PC-3 (cell line): ENCODE measurements around the gene GDPD3. TPM values are rescaled to one million over a fixed set of nuclear protein-coding genes. Genes with fewer than 3 reads are reported as not detected.

Experiments used
- ATAC-seq: fragments of 200-7000 bp; cut with Tn5 transposase; 2 replicates; pipeline ENCODE4 v1.9.1; 2020; ENCODE audit warnings: mild to moderate bottlenecking, moderate library complexity
- BruUV-seq: library from RNA; stranded (reverse); fragments of 400-500 nt; replicated peaks from 2 replicates; lab custom pipeline; 2021; lab: Mats Ljungman, UMichigan
- CTCF ChIA-PET: fragments of 300-600 bp; sonication (Branson Sonifier 250); formaldehyde crosslinking; loops from one replicate; lab custom pipeline; 2022; ENCODE audit warnings: antibody characterized with exemption; lab: Charles Lee
- POLR2A ChIA-PET: fragments of 300-600 bp; sonication (Branson Sonifier 250); formaldehyde crosslinking; loops from one replicate; lab custom pipeline; 2022; ENCODE audit warnings: antibody characterized with exemption; ENCODE audit not compliant: unreplicated experiment; lab: Charles Lee
- DNase-seq: peaks from one replicate; pipeline ENCODE4 v3.0.0-alpha.2; 2015
- H2AFZ ChIP-seq: fragments of 300-600 bp; sonication (generic); 2 replicates; pipeline ENCODE4 v1.6.0; 2016; ENCODE audit warnings: antibody characterized with exemption, low read length
- H3F3A ChIP-seq: fragments of 300-600 bp; sonication (generic); one replicate; pipeline ENCODE4 v1.6.0; 2017; ENCODE audit warnings: antibody characterized with exemption, low read length, control low read depth, mild to moderate bottlenecking; ENCODE audit not compliant: unreplicated experiment
- H3K27ac ChIP-seq: fragments of 300-600 bp; sonication (generic); 2 replicates; pipeline ENCODE4 v1.5.1; 2016; ENCODE audit warnings: mild to moderate bottlenecking, low read length
- H3K27me3 ChIP-seq: fragments of 300-600 bp; sonication (generic); 2 replicates; pipeline ENCODE4 v1.6.1; 2016; ENCODE audit warnings: low read length, mixed read lengths
- H3K36me3 ChIP-seq: fragments of 300-600 bp; sonication (generic); 2 replicates; pipeline ENCODE4 v1.6.1; 2016; ENCODE audit warnings: low read depth, mixed run types, low read length, mixed read lengths
- H3K4me1 ChIP-seq: fragments of 300-600 bp; sonication (generic); 2 replicates; pipeline ENCODE4 v1.5.1; 2016; ENCODE audit warnings: low read length; ENCODE audit not compliant: insufficient read depth
- H3K4me2 ChIP-seq: fragments of 300-600 bp; sonication (generic); 2 replicates; pipeline ENCODE4 v1.6.0; 2016; ENCODE audit warnings: low read length
- H3K4me3 ChIP-seq: fragments of 300-600 bp; sonication (generic); 2 replicates; pipeline ENCODE4 v1.5.1; 2016; ENCODE audit warnings: mild to moderate bottlenecking, low read length, mixed read lengths
- H3K79me2 ChIP-seq: fragments of 300-600 bp; sonication (generic); 2 replicates; pipeline ENCODE4 v1.6.1; 2017; ENCODE audit warnings: low read length, mixed read lengths
- H3K9ac ChIP-seq: fragments of 300-600 bp; sonication (generic); 2 replicates; pipeline ENCODE4 v1.6.0; 2016; ENCODE audit warnings: mild to moderate bottlenecking, low read length
- H3K9me2 ChIP-seq: fragments of 300-600 bp; sonication (generic); replicated peaks from 2 replicates; pipeline ENCODE4 v1.6.1; 2016; ENCODE audit warnings: mixed run types, low read length, mixed read lengths
- H3K9me3 ChIP-seq: fragments of 300-600 bp; sonication (generic); 2 replicates; pipeline ENCODE4 v1.6.1; 2016; ENCODE audit warnings: low read length, mixed read lengths
- H4K20me1 ChIP-seq: fragments of 300-600 bp; sonication (generic); 2 replicates; pipeline ENCODE4 v1.6.1; 2016; ENCODE audit warnings: low read length, mixed read lengths
- EZH2 ChIP-seq: fragments of 300-600 bp; sonication (generic); IDR thresholded peaks from one replicate; pipeline ENCODE4 v1.6.1; 2017; ENCODE audit warnings: antibody characterized with exemption, mild to moderate bottlenecking, low read length; ENCODE audit not compliant: unreplicated experiment
- EZH2phosphoT487 ChIP-seq: fragments of 300-600 bp; sonication (generic); IDR thresholded peaks from 2 replicates; pipeline ENCODE4 v1.6.1; 2018; ENCODE audit warnings: mild to moderate bottlenecking, antibody characterized with exemption, low read length, borderline replicate concordance
- intact Hi-C: fragments of 100-400 bp; cut with micrococcal nuclease; formaldehyde crosslinking; loops from 2 replicates; pipeline ENCODE4 v1.9.0; 2023
- total RNA-seq: library from RNA; depleted of rRNA; stranded (reverse); fragments of >200 nt; gene quantifications from 2 replicates; pipeline ENCODE4 v1.2.3, GENCODE V29; 2014
- TF ChIP-seq, protein P1 (sequence below): fragments of 300-600 bp; sonication (generic); conservative IDR thresholded peaks from 2 replicates; pipeline ENCODE4 v1.5.1; 2017; ENCODE audit warnings: antibody characterized with exemption, low read depth, mild to moderate bottlenecking, low read length

Gene GDPD3
- total RNA-seq, 1 experiment from 2014 or later: 3.4 TPM

- H4K20me1 ChIP-seq: no peaks in the 10 kb centered on the region
- no peaks in the 10 kb centered on the region for H3K79me2 ChIP-seq
- ATAC-seq (no peak; the same call in 1 of the 2 replicates), DNase-seq (peak; percentile 45)
- intact Hi-C loops: no loop called here
- TF ChIP-seq EZH2phosphoT487: no peak
- TF ChIP-seq, protein P1, sequence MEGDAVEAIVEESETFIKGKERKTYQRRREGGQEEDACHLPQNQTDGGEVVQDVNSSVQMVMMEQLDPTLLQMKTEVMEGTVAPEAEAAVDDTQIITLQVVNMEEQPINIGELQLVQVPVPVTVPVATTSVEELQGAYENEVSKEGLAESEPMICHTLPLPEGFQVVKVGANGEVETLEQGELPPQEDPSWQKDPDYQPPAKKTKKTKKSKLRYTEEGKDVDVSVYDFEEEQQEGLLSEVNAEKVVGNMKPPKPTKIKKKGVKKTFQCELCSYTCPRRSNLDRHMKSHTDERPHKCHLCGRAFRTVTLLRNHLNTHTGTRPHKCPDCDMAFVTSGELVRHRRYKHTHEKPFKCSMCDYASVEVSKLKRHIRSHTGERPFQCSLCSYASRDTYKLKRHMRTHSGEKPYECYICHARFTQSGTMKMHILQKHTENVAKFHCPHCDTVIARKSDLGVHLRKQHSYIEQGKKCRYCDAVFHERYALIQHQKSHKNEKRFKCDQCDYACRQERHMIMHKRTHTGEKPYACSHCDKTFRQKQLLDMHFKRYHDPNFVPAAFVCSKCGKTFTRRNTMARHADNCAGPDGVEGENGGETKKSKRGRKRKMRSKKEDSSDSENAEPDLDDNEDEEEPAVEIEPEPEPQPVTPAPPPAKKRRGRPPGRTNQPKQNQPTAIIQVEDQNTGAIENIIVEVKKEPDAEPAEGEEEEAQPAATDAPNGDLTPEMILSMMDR: peak; percentile 41
- H3K4me2 ChIP-seq: peak overlapping the region; percentile 98
- H3K36me3 ChIP-seq: no peaks in the 10 kb centered on the region; the same call in 1 of the 2 replicates
- H3K4me3 ChIP-seq: peak overlapping the region; percentile 78
- H3K27me3 ChIP-seq: no peaks in the 10 kb centered on the region
- POLR2A ChIA-PET: no interaction called here
- H2AFZ ChIP-seq: peak overlapping the region; percentile 94
- BruUV-seq: no TSS peak
- H3K9me2 ChIP-seq: no peaks in the 10 kb centered on the region
- H3F3A ChIP-seq: peaks cover 8% of the 10 kb centered on the region
- H3K9ac ChIP-seq: peak overlapping the region; percentile 67
- CTCF ChIA-PET: interaction anchor here (0.6 to 1.7 kb wide), 4 partner anchors 11 to 37 kb away, joined by 3 to 13 read pairs (median 4); no protein-coding TSS in a partner anchor
- peaks cover 5% of the 10 kb centered on the region; the same call in 1 of the 2 replicates for H3K9me3 ChIP-seq
- peaks cover 31% of the 10 kb centered on the region for H3K4me1 ChIP-seq
- H3K27ac ChIP-seq: peak overlapping the region; percentile 27; the same call in 1 of the 2 replicates
Observed at GRCh38 chr16:30092373-30093010, 20.8 kb downstream of the GDPD3 start.

DNA sequence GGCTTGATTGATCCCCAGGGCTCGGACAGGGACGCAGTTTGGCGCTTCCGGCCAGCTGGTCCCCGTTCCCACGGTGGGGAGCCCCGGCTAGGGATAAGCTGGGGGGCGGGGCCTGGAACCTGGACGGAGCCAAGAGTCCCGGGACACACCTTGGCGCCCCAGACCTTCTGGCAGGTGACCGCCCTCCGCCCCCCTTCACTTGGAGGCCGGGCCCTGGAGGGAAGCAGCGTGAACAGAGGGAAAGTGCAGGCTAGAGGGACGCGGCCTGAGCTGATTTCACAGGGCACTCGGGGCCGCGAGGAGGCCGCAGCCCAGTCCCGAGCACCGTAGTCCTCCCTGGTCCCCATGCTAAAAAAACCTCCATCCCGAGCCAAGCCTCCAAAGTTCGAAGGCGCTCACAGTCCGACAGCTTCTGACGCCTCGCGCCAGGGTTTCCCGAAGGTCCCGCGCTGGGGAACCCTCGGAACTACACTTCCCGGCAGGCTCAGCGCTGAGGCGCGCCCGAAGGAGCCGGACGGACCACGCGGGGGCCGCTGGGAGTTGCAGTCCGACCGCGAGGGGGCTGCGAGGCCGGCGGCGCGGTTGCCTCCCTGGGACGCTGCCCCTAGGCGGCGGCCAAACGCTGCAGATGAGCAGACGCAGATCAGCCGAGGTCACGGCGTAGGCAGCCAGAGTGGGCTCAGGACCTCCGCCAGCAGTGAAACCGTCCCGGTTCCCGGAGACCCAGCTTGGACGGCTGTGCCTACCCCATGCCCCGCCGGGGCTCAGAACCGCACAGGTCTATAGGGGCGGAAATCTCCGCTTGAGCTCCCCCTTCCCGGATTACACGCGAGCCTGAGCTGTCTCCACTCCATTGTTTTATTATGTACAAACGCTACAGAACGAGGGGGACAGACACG is 21.6 kb downstream of the GDPD3 start, which contains the start of gene TBX6:
Gene TBX6, minus strand, starts transcription at position 451 of the 899 bp plus-strand sequence. CDS start 731 bp downstream, outside the sequence.
- no TSS peak for BruUV-seq
- ATAC-seq (peak; percentile 81), DNase-seq (peak; percentile 87)
- peak within 1 kb of the TSS; percentile 78 for H3K4me3 ChIP-seq
- ChIA-PET POLR2A (interaction anchor here (0.6 kb wide), 1 partner anchor 15 kb away, joined by 3 read pairs; no protein-coding TSS in a partner anchor), CTCF (interaction anchor here (0.6 to 1.7 kb wide), 4 partner anchors 10 to 279 kb away, joined by 3 to 13 read pairs (median 4); no protein-coding TSS in a partner anchor)
- H3K27me3 ChIP-seq: no peaks in the 10 kb centered on the region
- H3K9me3 ChIP-seq: 0 out of 2 replicates have a peak, but pooled peaks cover under 1% of the 10 kb centered on the region
- H3K79me2 ChIP-seq: no peaks in the 10 kb centered on the region
- H3F3A ChIP-seq: peaks cover 8% of the 10 kb centered on the region
- peak within 1 kb of the TSS; percentile 94 for H2AFZ ChIP-seq
- peak within 1 kb of the TSS; percentile 89 for H3K27ac ChIP-seq
- intact Hi-C loops: no loop called here
- H3K9me2 ChIP-seq: no peaks in the 10 kb centered on the region
- H3K36me3 ChIP-seq: no peaks in the 10 kb centered on the region
- H3K4me1 ChIP-seq: peaks cover 31% of the 10 kb centered on the region
- TF ChIP-seq, protein P1: peak; percentile 60
- TF ChIP-seq EZH2 (no peak), EZH2phosphoT487 (no peak)
- H3K4me2 ChIP-seq: peak within 1 kb of the TSS; percentile 98
- H4K20me1 ChIP-seq: no peaks in the 10 kb centered on the region
- peak within 1 kb of the TSS; percentile 67 for H3K9ac ChIP-seq
